Fibroblast of lung (primary cell): ENCODE results near the gene GBP6. TPM values are rescaled to one million over a fixed set of nuclear protein-coding genes. Genes with fewer than 3 reads are reported as not detected.
"Not testable (repeated sequence)": the region's sequence is repeated elsewhere in the genome, so short reads cannot be mapped to it uniquely, and the experiment has no call there.

Experiments used
- DNase-seq, 2 donors: peaks; one replicate each; pipeline versions ENCODE4 v3.0.0 to v3.0.0-alpha.2; 2010; ENCODE audit warnings: low read depth in 2 of 2
- H2AFZ ChIP-seq: 2 replicates; pipeline ENCODE4 v1.5.1; 2012; ENCODE audit warnings: low read length, control low read depth, inconsistent platforms
- H3K27ac ChIP-seq: 2 replicates; pipeline ENCODE4 v1.5.1; 2011; ENCODE audit warnings: low read length, control low read depth; ENCODE audit not compliant: insufficient read depth
- H3K27me3 ChIP-seq: 2 replicates; pipeline ENCODE4 v1.5.1; 2011; ENCODE audit warnings: mild to moderate bottlenecking, low read length; ENCODE audit not compliant: control insufficient read depth, insufficient read depth
- H3K36me3 ChIP-seq: 2 replicates; pipeline ENCODE4 v1.5.1; 2011; ENCODE audit warnings: low read length; ENCODE audit not compliant: control insufficient read depth, insufficient read depth
- H3K4me1 ChIP-seq: 2 replicates; pipeline ENCODE4 v1.5.1; 2011; ENCODE audit warnings: low read length; ENCODE audit not compliant: control insufficient read depth, insufficient read depth; ENCODE audit errors: extremely low read depth
- H3K4me2 ChIP-seq: 2 replicates; pipeline ENCODE4 v1.5.1; 2011; ENCODE audit warnings: low read length, control low read depth; ENCODE audit not compliant: insufficient read depth; ENCODE audit errors: extremely low read depth
- H3K4me3 ChIP-seq, 4 experiments: fragments of 200-600 bp in 1 of 4; sonication (generic) in 1 of 4; replicated peaks in 1 of 4; 2 replicates each; pipeline ENCODE4 v1.5.1; 2011 to 2016; ENCODE audit warnings: low read length in 4 of 4, low read depth in 3 of 4, mild to moderate bottlenecking in 3 of 4, control low read depth in 2 of 4, inconsistent platforms in 1 of 4, mixed read lengths in 1 of 4; ENCODE audit not compliant: insufficient read depth in 1 of 4; ENCODE audit errors: control extremely low read depth in 1 of 4
- H3K79me2 ChIP-seq: 2 replicates; pipeline ENCODE4 v1.5.1; 2012; ENCODE audit warnings: mild to moderate bottlenecking, low read length, inconsistent platforms; ENCODE audit not compliant: control insufficient read depth, insufficient read depth
- H3K9ac ChIP-seq: 2 replicates; pipeline ENCODE4 v1.5.1; 2011; ENCODE audit warnings: mild to moderate bottlenecking, low read length, control low read depth; ENCODE audit not compliant: insufficient read depth
- H3K9me3 ChIP-seq: 2 replicates; pipeline ENCODE4 v1.5.1; 2012; ENCODE audit warnings: low read depth, low read length; ENCODE audit not compliant: control insufficient read depth, insufficient read depth
- H4K20me1 ChIP-seq: 2 replicates; pipeline ENCODE4 v1.5.1; 2011; ENCODE audit warnings: low read length; ENCODE audit not compliant: control insufficient read depth, insufficient read depth; ENCODE audit errors: extremely low read depth
- CTCF ChIP-seq, 2 donors: IDR thresholded peaks in 1 of 2; conservative IDR thresholded peaks in 1 of 2; 1 replicate in 1 of 2; 2 replicates in 1 of 2; pipeline ENCODE4 v1.5.1; 2011 to 2012; ENCODE audit warnings: low read length in 2 of 2, control low read depth in 1 of 2, inconsistent platforms in 1 of 2, low read depth in 1 of 2, mild to moderate bottlenecking in 1 of 2
- EZH2 ChIP-seq: IDR thresholded peaks from 2 replicates; pipeline ENCODE4 v1.5.1; 2012; ENCODE audit warnings: low read length, control low read depth, mild to moderate bottlenecking; ENCODE audit errors: missing control alignments
- polyA plus RNA-seq, 2 donors: library from polyadenylated mRNA; depleted of rRNA in 1 of 2; stranded (reverse) in 1 of 2; unstranded in 1 of 2; fragments of >200 nt; gene quantifications; 2 replicates each; pipeline ENCODE4 v1.2.1, GENCODE V29; 2011 to 2012; ENCODE audit warnings: missing spikeins in 1 of 2
- total RNA-seq: library from RNA; depleted of rRNA; stranded (reverse); fragments of >200 nt; gene quantifications from 2 replicates; pipeline ENCODE4 v1.2.1, GENCODE V29; 2014

The GBP6 gene
- total and polyA plus RNA-seq, 2 donors (not counting 1 experiment from before 2014, with no cell fraction given): under 0.01 to 0.03 TPM

GRCh38 chr1:89337903-89338302 is 26.0 kb upstream of the GBP6 start:
- H3K4me3 ChIP-seq: no peak overlapping the region

GRCh38 chr1:89339039-89339438 is 24.8 kb upstream of the GBP6 start:
- Histone ChIP-seq H3K27me3 (peaks cover 2% of the 10 kb centered on the region), H2AFZ (no peak overlapping the region), H3K36me3 (no peaks in the 10 kb centered on the region), H3K79me2 (no peaks in the 10 kb centered on the region), H3K4me3 (no peak overlapping the region), H3K27ac (no peak overlapping the region), H3K4me2 (no peak overlapping the region), H3K9ac (no peak overlapping the region), H3K9me3 (no peaks in the 10 kb centered on the region), H3K4me1 (no peaks in the 10 kb centered on the region), H4K20me1 (no peaks in the 10 kb centered on the region)
- no peak for DNase-seq
- TF ChIP-seq CTCF (conservative IDR thresholded peaks at IDR 0.05 in 1 of 2, IDR thresholded peaks at IDR 0.05 in 1 of 2; ENCODE audit: low read depth in 1 of 2, low read length in 2 of 2): no peak
- no peak for TF ChIP-seq EZH2

More at GRCh38 chr1:89337903-89338302, 26.0 kb upstream of the GBP6 start:
- H3K79me2 ChIP-seq: no peaks in the 10 kb centered on the region
- no peak overlapping the region for H3K9ac ChIP-seq
- no peaks in the 10 kb centered on the region for H4K20me1 ChIP-seq
- H3K9me3 ChIP-seq: no peaks in the 10 kb centered on the region
- no peaks in the 10 kb centered on the region for H3K4me1 ChIP-seq
- TF ChIP-seq EZH2: no peak
- TF ChIP-seq CTCF (conservative IDR thresholded peaks at IDR 0.05 in 1 of 2, IDR thresholded peaks at IDR 0.05 in 1 of 2; ENCODE audit: low read depth in 1 of 2, low read length in 2 of 2): no peak
- no peak overlapping the region for H2AFZ ChIP-seq
- H3K4me2 ChIP-seq: no peak overlapping the region
- no peak overlapping the region for H3K27ac ChIP-seq
- H3K27me3 ChIP-seq: peaks cover 2% of the 10 kb centered on the region
- H3K36me3 ChIP-seq: no peaks in the 10 kb centered on the region
- no peak for DNase-seq

DNA sequence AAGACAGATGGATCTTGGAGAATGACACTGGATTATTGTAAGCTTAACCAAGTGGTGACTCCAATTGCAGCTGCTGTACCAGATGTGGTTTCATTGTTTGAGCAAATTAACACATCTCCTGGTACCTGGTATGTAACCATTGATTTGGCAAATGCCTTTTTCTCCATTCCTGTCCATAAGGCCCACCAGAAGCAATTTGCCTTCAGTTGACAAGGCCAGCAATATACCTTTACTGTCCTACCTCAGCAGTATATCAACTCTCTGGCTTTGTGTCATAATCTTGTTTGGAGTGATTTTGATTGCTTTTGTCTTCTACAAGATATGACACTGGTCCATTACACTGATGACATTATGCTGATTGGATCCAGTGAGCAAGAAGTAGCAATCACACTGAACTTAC is 18.4 kb upstream of the GBP6 start:
- not testable (repeated sequence) for H3K27me3 ChIP-seq, H3K4me3 ChIP-seq, DNase-seq

More for the DNA sequence above, 18.4 kb upstream of the GBP6 start:
- H3K27ac ChIP-seq, H3K9ac ChIP-seq, H2AFZ ChIP-seq, H3K4me2 ChIP-seq, H3K9me3 ChIP-seq, H3K4me1 ChIP-seq, H4K20me1 ChIP-seq, H3K36me3 ChIP-seq, H3K79me2 ChIP-seq: not testable (repeated sequence)
